Prostate gland (tissue), 1 donor: ENCODE measurements around the gene NEU2.

Experiments used
- POLR2A ChIP-seq: fragments of 450-650 bp; IDR thresholded peaks from one replicate; pipeline ENCODE4 v1.6.1; 2016; ENCODE audit warnings: antibody characterized with exemption, mild to moderate bottlenecking
- POLR2AphosphoS5 ChIP-seq: sonication (generic); formaldehyde crosslinking; IDR thresholded peaks from one replicate; pipeline ENCODE4 v1.6.1; 2017; ENCODE audit warnings: antibody characterized with exemption

GRCh38 chr2:233072838-233073237, 40.4 kb downstream of the NEU2 start:
- TF ChIP-seq POLR2AphosphoS5 (no peak), POLR2A (no peak)
